Thyroid gland (tissue), 4 donors: ENCODE measurements around the gene CEP85.

Experiments used
- CTCF ChIP-seq, 6 experiments: fragments of 200-600 bp in 3 of 6; fragments of 450-650 bp in 3 of 6; sonication (generic) in 3 of 6; IDR thresholded peaks; one replicate each; pipeline ENCODE4 v1.5.1; 2016 to 2019; ENCODE audit warnings: antibody characterized with exemption in 6 of 6, mild to moderate bottlenecking in 2 of 6, inconsistent platforms in 1 of 6, moderate library complexity in 1 of 6
- POLR2A ChIP-seq, 2 donors: fragments of 450-650 bp; IDR thresholded peaks; one replicate each; pipeline ENCODE4 v1.6.1; 2017; ENCODE audit warnings: antibody characterized with exemption in 2 of 2, mild to moderate bottlenecking in 2 of 2, moderate library complexity in 1 of 2

- no peak for TF ChIP-seq CTCF (IDR thresholded peaks at IDR 0.05)
- TF ChIP-seq POLR2A (IDR thresholded peaks at IDR 0.05) = no peak
Measured at GRCh38 chr1:26203642-26204318, 30.2 kb upstream of the CEP85 start.
